Vagina (tissue), 2 donors: ENCODE data around the gene CHRNA7.

Experiments
- POLR2A ChIP-seq, 2 donors: fragments of 450-650 bp; IDR thresholded peaks; one replicate each; pipeline ENCODE4 v1.6.1; 2017; ENCODE audit warnings: antibody characterized with exemption in 2 of 2, mild to moderate bottlenecking in 2 of 2, moderate library complexity in 2 of 2
- POLR2AphosphoS5 ChIP-seq, 2 donors: sonication (generic); formaldehyde crosslinking; IDR thresholded peaks; one replicate each; pipeline ENCODE4 v1.9.0; 2017; ENCODE audit warnings: antibody characterized with exemption in 2 of 2, mild to moderate bottlenecking in 2 of 2, low read depth in 1 of 2; ENCODE audit not compliant: insufficient read depth in 1 of 2
- TF ChIP-seq, protein P1 (sequence below), 3 experiments: fragments of 450-650 bp in 2 of 3; fragments of 200-600 bp in 1 of 3; sonication (generic) in 1 of 3; IDR thresholded peaks; one replicate each; pipeline ENCODE4 v1.5.1; 2017 to 2019; ENCODE audit warnings: antibody characterized with exemption in 3 of 3, mild to moderate bottlenecking in 2 of 3, moderate library complexity in 2 of 3

DNA sequence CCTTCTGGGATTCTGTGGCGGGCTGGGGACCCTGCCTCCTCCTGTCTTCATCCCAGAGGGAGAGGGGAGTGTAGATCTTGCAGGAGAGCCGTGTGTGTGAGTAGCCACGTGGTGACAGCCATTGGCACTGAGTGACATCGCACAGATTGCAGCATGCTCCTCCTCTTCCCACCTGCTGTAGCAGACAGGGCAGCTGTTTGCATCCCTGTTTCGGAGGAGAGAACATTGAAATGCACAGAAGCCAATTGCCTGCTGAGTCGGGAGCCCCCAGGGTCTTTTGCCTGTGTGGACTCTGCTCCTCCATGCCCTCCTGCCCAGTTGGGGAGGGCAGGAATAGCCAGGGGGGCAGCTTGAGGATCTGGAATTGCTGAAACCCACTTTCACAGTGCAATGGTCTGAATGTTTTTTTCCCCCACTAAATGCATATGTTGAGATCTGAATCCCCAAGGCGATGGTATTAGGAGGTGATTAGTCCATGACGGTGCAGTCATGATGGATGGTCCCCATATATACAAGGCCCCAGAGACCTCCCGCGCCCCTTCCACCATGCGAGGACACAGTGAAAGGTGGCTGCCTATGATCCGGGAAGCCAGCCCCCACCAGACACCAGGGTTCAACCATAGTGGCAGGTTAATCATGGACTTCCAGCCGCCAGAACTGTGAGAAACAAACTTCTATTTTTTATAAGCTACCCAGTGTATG lies 66.8 kb downstream of the CHRNA7 start:
- TF ChIP-seq, protein P1, sequence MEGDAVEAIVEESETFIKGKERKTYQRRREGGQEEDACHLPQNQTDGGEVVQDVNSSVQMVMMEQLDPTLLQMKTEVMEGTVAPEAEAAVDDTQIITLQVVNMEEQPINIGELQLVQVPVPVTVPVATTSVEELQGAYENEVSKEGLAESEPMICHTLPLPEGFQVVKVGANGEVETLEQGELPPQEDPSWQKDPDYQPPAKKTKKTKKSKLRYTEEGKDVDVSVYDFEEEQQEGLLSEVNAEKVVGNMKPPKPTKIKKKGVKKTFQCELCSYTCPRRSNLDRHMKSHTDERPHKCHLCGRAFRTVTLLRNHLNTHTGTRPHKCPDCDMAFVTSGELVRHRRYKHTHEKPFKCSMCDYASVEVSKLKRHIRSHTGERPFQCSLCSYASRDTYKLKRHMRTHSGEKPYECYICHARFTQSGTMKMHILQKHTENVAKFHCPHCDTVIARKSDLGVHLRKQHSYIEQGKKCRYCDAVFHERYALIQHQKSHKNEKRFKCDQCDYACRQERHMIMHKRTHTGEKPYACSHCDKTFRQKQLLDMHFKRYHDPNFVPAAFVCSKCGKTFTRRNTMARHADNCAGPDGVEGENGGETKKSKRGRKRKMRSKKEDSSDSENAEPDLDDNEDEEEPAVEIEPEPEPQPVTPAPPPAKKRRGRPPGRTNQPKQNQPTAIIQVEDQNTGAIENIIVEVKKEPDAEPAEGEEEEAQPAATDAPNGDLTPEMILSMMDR (IDR thresholded peaks at IDR 0.05), result no peak
- TF ChIP-seq POLR2AphosphoS5 (IDR thresholded peaks at IDR 0.05; ENCODE audit: insufficient read depth in 1 of 2, low read depth in 1 of 2) (no peak), POLR2A (IDR thresholded peaks at IDR 0.05) (no peak)
